HG03571 (cell line): Measurements from ENCODE around the gene THBS1.

ENCODE experiments used
- ATAC-seq: cut with Tn5 transposase; IDR thresholded peaks from one replicate; pipeline ENCODE4 v1.9.1; 2021; ENCODE audit not compliant: unreplicated experiment

Gene THBS1

DNA sequence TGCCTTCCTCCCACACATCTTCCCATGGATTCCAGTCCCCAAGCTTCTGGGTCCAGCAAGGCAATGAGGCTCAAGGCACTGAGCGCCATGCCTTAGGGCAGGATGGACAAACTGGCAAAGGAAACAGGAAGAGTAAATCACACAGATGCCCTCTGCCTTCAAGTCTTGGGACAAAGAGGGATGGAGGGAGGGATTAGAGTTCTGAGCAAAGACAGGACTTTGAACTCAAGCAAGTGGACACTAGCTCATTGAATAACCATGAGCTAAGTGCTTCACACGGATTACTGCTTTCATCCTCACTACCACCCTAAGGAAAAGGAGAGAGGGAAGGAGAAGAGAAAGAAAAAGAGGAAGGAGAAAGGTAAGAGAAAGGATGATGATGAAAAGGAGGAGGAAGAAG is 7.6 kb upstream of the THBS1 start:
- ATAC-seq = no peak

DNA sequence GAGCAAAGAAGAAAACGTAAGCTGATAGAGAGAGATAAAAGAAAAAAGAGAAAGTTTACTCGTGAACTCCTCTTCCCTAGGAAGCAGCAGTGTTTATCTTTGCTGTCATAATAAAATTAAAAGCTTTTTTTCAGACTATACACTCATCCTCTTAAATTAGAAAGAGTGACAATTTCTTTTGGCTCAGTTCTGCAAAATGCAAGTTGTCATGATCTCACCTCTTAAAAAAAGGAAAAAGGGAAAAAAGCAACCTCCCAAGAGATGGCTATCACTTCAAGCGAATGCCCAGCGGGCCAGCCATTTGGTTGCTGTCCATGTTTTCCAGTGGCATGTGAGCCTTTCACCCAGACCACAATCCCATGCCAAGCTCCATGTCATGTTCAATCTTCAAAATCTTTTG is 7.0 kb upstream of the THBS1 start:
- ATAC-seq = no peak

DNA sequence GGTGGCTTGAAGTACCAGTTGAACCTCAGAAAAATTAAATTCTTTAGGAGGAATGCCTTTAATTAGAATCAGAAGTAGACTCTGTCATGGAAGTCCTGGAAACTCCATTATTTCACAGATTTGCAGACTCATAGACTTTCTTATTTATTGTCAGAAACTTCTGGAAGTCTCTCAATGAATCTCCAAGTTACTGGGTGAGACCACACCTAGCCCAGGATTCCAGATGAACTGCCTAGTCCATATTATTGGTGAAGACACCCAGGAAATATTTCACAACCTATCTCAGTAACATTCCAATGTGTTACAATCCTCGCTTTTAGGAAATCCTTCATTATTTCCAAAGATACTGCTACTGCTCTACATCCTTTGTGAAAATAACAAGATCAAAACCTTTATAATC is 6.5 kb upstream of the THBS1 start:
- ATAC-seq = no peak

DNA sequence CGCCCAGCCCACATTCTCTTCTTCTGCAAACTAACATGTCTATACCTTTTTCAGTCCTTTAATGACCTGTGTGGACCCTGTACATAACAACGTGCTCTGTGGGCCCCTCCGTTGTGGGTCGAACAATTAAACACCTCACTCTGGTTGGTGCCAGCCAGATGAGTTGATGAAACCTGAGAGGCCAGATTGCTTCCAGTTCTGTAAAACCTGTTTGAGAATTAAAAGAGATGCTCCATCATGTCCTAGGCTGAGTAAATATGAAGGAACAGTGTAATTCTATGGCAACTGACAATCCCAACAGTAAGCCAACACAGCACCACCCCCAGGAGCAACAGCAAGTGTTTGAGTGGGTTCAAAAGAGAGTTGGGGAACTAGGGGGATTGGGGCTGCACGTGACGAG is 5.7 kb upstream of the THBS1 start:
- ATAC-seq = no peak

DNA sequence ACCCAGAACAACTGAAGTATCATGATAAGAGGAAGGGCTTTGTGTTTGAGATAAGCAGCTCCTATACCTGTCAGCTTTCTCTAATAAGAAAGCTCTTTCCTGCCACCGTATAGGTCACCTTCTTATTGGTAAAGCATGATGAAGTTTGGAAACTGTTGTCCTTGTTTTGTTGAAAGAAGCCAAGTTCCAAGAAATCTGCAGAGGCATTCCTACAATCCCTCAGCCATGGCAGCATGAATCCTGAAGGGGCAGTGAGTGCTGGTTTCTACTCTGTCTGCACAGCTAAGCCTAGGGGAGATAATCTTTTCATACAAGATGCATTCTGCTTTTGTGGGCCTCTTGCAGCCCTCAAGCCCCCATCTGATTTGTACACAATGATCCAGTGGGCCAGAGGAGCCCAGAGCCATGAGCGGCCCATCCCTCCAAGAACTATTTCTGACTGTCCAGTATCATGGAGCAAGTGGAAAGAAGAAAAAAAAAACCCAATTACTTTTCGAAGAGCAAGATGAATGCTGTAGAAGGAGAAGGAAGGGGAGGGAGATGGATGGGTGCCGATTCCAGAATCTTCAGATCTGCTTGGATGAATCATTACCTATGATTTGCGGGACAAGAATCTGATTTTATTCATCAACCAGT is 1.9 kb upstream of the THBS1 start:
- no peak for ATAC-seq

DNA sequence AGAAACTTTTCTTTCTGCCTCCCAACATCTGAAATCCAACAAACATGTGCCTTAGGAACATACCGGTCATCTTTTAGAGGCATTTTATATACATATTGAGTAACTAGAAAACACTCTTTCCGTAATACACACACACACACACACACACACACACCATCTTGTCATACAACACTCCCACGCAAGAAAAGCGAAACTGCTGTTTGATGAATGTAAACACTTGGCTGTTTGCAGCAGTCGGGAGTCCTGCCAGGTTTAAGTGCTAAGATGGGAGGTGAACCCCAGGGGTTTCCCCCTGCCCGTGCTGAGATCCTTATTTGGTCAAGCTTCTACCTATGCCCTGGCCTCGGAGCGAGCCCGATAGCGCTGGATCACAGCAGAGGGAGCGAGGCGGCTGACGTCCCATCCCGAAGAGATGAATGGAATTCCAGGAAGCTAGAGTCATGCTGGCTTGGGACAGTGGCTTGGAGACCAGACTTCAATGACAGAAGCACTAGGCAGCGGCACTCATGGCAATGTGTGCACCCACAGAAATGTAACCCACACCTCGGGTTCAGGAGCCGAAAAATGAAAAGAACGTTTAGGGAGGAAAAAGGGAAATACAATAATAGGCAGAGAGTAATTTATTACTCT is 1.3 kb upstream of the THBS1 start:
- ATAC-seq = no peak

DNA sequence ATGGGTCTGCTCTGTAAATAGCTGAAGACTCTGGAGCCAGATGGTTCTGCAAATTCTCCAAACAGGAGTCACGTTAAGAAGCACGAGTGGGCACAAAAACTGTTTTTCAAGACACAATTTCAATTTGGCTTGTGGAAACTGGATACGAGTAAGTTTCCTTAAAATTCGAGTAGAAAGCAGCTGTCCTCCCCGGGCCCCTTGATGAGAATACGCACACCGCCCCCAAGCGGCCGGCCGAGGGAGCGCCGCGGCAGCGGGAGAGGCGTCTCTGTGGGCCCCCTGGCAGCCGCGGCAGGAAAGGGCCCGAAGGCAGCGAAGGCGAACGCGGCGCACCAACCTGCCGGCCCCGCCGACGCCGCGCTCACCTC is 778 bp upstream of the THBS1 start:
- ATAC-seq = peak; percentile 63

DNA sequence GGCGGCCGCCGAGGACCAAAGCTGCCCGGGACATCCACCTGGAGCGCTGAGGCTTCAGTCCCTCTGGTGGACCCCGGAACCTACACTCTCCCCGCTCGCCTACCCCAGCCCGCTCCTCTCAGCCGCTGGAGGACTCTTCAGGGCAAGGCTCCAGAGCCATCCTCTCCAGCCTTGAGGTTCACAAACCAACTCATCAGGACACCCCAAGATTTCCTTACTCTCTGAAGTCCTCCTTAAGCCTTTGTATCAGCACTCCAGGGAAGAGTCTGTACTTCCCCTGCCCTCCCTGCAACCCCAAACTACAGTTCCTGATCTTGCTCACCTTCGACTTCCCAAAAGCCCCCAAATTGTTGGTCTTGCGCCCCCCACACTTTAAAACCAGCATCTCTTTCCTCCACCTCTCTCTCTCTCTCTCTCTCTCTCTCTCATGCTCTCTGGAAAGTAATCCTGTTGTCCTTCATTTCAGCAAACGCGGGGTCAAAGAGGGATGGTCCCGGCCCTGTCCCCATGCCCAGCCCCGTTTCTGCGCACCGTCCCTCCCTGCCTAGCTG is 438 bp downstream of the THBS1 start:
- no peak for ATAC-seq

DNA sequence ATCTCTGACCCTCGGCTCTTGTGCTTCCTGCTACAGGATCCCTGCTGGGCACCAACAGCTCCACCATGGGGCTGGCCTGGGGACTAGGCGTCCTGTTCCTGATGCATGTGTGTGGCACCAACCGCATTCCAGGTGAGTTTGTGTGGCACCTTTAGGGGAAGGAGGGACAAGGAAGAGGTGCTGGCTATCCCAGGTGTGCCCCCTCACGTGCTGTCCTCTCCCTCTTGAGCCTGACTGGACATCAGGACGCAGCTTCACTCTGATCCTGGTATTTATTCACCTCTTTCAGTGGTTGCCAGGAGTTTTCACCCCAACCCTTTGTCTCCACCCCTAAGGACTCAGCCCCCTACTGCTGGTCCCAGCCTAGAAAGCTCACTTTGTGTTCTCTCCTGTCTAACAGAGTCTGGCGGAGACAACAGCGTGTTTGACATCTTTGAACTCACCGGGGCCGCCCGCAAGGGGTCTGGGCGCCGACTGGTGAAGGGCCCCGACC is 960 bp downstream of the THBS1 start:
- ATAC-seq = no peak

DNA sequence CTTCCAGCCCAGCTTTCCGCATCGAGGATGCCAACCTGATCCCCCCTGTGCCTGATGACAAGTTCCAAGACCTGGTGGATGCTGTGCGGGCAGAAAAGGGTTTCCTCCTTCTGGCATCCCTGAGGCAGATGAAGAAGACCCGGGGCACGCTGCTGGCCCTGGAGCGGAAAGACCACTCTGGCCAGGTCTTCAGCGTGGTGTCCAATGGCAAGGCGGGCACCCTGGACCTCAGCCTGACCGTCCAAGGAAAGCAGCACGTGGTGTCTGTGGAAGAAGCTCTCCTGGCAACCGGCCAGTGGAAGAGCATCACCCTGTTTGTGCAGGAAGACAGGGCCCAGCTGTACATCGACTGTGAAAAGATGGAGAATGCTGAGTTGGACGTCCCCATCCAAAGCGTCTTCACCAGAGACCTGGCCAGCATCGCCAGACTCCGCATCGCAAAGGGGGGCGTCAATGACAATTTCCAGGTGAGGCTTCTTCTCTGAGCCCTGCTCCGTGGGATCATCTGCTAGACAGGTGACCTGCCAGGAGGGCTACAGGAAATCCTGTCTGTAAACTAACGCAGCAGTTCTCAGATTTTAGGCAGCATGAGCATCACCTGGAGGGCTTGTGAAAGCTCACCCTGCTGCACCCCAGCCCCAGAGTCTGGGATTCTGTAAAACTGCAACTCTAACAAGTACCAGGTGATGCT is 1.6 kb downstream of the THBS1 start:
- ATAC-seq = no peak

DNA sequence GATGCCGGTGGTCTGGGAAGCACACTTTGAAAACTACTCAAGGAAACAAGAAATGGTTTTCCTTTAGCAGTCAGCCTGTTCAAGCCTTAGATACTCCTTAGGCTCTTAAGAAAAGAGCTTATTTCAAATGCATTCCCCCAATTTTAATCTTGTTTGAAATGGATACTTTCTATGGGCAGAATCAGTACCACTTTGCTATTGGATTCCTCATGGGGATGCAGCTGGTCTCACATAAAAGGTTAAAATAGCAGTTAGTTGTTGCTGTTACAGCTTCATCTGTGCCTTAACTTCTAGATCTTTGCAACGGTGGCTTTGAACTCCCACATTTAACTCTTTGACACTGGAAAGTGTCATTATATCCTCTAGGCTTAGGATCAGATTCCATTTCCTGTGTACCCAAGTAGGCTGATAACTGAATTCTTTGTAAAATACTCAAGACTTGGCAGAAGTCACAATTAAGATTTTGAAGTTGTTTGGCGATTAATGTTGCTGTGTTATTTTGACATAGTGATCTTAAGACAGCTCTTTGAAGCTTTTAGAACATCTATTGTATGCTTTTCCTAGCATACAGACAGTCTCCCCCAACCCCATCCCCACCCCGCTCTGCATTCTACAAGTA is 2.2 kb downstream of the THBS1 start:
- ATAC-seq = no peak

DNA sequence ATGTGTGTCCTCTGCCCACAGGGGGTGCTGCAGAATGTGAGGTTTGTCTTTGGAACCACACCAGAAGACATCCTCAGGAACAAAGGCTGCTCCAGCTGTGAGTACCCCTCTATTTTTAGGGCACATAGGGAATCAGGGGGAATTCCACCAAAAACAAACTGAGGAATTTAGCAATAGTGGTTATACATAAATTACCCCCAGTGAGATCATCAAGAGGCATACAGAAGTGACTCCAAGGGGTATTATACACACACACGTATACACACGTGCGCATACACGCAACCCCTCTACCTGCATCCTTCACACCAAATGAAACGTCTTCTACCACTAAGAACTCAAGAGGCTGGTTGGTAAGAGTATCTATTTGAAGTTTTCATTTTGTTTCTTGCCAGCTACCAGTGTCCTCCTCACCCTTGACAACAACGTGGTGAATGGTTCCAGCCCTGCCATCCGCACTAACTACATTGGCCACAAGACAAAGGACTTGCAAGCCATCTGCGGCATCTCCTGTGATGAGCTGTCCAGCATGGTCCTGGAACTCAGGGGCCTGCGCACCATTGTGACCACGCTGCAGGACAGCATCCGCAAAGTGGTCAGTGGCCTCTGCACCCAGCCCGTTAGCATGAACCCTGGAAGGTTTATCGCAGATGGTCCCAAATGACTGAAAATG is 2.9 kb downstream of the THBS1 start:
- no peak for ATAC-seq

DNA sequence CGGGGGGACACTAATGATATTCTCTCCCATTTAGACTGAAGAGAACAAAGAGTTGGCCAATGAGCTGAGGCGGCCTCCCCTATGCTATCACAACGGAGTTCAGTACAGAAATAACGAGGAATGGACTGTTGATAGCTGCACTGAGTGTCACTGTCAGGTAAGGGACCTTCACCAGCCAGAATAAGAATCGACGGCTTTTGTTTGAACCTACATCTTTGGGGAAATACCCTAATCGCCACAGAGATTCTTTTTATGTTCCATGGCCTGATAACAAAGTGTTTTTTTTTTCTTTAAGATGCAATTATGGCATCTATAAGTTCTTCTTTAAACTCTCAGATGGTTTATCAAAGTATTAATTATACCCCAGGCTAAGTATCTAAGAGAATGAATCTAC is 3.4 kb downstream of the THBS1 start:
- no peak for ATAC-seq

DNA sequence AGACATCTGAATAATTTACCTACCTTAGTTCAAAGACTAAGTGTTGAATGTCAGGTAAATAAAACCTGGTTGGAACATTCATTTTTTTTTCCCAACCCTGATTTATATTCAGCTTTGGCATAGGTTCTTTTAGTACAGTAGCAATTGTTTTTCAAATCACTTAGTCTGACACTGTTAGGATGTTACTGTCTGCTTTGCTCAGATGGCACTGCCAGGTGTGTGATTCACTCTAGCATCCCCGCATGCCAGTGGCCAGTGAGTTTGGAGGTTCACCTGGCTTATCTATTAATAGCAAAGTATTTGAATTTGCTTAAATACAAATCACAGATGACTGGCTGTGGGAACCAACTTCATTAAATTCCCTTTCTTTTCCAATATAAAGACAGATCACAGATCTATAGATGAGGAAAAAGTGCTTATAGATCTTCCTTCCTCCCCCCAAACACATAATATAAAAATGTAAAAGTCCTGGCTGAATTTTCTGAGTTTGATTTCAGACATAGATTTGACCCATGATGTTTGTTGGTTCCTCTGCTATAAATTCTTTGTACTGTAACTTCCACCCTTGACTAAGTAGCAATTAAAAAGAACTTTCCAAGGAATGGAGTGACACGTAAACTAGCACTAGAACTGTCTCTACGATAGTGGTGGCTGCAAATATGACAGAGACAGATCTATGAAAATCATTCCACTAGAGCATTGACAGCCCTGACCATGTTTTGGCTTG is 3.9 kb downstream of the THBS1 start:
- no peak for ATAC-seq

DNA sequence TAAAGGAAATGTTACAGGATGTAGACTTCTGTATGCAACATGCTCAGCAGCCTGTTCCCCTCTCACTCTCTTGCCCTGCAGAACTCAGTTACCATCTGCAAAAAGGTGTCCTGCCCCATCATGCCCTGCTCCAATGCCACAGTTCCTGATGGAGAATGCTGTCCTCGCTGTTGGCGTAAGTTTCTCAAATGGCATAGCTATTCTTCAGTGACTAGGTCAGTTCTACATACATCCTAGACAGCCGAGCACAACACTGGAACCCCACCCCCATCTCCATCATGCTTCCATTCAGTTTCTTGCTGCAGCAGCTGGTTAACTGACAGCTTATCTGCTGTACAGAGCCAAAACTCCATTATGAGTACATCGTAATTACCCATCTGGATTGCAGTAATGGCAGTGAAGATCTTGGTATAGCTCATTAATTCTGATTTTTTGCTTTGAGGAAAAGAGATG is 4.5 kb downstream of the THBS1 start:
- no peak for ATAC-seq

DNA sequence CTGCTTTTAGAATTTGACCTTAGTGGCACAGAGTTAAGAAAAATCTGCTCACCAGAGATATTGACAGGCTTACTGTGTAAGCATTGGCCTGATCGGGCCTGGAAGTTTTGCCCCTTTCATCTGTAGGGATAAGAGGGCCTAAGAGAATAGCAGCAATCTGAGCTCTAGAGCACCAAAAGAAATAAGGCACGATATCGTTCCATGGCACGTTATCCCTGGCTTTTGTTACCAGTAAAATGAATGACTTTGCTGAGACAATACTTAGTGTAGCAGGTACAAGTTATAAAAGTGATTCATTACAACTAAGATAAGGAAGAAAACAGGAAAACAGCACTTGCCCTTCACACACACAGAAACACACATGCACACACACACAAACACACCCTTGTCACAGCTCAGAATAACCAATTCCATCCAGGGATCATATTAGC is 5.0 kb downstream of the THBS1 start:
- no peak for ATAC-seq

DNA sequence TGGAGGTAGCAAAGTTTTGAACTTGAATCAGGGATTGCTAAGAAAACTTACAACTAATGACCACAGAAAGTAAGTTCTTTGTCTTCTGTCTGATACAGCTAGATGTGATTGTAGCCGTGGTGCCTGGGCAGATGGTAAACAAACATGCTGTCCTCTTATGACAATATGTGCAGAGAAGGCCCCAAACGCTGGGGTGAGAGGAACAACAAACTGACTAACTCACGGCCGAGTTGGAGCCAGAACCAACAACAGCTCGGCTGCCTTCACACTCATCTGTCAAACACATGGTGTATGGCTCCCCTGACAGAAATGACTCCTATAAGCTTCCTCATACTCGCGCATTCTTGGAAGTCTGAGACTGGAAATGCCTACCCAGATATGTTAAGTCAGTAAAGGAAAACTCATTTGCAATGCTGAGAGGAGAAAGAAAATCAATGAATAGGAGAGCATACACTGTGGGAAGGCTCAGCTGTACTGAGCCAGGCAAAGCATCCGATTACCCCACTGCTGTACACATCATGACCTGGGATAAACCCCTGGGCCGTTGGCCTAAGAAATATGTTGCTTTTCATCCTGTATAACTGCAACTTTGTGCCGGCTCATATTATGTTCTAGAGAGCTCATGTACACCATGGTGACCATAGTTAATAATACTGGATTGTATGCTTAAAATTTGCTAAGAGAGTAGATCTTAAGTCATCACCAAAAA is 5.7 kb downstream of the THBS1 start:
- ATAC-seq = no peak

DNA sequence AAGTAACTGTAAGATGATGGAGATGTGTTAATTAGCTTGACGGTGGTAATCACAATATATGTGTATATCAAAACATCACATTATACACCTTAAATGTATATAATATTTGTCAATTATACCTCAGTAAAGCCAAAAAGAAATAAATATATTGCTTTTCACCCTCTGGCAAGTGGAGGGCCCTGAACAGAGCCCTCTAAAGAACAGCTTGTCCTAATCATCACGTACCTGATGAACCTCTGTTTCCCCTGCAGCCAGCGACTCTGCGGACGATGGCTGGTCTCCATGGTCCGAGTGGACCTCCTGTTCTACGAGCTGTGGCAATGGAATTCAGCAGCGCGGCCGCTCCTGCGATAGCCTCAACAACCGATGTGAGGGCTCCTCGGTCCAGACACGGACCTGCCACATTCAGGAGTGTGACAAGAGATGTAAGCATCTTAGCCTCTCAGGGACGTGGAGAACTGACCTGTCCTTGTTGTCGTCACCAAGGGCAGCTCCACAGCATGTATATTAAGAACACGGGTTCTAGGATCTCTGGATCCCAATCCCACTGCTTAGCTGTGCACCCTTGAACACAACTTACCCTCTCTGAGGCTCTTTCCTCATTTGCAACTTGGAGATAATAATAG is 6.3 kb downstream of the THBS1 start:
- no peak for ATAC-seq
